Kasumi-1 (cell line): ENCODE results near the gene FICD.

Experiments
- DNase-seq, 2 experiments: peaks; one replicate each; lab custom pipeline; 2025; lab: John Stamatoyannopoulos, UW

Gene FICD

DNA sequence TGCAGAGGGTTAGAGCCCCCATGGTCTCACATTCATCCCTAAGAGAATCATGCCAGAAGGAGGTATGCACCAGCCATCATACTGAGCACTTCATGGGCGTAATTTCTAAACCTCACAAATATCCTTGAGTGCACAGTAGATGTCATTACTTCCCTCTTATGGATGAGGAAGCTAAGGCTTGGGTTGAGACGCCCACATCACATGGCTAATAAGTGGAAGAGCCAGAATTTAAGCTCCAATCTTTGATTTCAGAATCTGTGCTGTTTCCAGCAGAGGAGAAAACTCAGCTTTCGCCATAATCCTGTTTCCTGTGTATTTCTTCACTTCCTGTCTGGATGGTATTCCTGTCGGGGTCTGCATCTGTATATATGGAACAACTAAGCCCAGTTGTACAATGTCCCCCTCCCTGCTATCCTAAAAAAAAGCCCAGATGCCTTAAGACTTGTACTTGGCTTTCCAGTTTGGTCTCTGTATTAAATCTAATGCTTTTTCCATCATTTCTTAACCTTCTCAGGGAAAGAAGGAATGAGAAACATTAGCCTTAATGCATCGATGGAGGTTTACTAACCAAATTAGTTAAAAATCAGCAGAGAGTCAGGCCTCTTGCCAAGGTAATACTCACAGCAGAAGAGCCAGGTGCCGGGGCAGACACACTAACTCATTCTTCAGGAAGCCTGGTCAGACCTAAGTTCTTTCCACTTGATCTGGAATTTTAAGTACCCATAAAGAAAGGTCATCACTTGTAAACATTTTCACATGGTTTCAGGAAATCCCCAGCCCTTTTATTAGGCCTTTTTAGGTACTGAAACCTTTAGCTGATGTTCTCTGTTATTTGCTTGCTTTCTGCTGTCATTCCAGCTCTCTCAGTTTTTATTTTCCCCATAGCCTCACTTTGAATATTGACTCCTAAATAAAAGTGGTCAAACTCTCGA, 52.6 kb downstream of the FICD start:
- peak in 1 of 2 experiments; percentile 4 for DNase-seq

DNA sequence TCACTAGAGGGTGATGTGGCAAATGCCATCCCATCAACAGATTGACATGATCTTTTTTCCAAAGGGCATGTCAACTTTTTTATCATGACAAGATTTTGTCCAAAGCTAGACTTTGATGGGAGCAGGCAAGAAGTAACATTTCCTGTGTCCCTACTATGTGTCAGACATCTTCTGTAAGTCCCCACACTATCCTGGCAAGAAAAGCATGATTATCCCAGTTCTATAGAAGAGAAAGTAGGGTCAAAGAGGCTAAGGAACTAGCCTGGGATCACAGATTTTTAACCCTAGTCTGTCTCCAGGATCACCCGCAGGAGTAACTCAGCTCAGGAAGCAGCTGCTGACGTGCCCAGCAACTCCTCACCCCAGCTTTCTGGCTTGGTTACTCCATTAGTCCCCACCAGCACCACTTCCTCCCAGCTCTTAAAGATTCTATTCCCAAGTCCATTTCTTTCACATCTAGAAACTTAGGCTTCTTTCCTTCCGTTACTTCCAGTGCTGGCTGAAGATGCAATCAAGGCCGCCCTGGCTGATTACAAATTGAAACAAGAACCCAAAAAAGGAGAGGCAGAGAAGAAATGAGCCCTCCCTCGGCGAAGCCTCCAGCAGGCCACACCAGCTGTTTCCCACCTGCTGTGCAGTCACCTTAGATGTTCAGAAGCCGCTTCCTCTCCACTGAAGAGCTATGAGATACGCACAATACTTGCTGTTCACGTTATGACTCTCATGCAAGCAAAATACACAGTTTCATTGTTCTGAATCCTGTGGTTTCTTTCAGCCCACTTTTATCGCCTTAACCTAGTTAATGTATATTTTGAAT, 53.5 kb downstream of the FICD start:
- DNase-seq = peak in 1 of 2 experiments; percentile 24
